Hepatic stellate cell (primary cell): ENCODE measurements around the gene ZSCAN10.
"Not testable (repeated sequence)": the region's sequence is repeated elsewhere in the genome, so short reads cannot be mapped to it uniquely, and the experiment has no call there.

ENCODE experiments used
- DNase-seq: peaks from one replicate; pipeline ENCODE4 v3.0.0; 2011; ENCODE audit warnings: low spot score

The ZSCAN10 gene

DNA sequence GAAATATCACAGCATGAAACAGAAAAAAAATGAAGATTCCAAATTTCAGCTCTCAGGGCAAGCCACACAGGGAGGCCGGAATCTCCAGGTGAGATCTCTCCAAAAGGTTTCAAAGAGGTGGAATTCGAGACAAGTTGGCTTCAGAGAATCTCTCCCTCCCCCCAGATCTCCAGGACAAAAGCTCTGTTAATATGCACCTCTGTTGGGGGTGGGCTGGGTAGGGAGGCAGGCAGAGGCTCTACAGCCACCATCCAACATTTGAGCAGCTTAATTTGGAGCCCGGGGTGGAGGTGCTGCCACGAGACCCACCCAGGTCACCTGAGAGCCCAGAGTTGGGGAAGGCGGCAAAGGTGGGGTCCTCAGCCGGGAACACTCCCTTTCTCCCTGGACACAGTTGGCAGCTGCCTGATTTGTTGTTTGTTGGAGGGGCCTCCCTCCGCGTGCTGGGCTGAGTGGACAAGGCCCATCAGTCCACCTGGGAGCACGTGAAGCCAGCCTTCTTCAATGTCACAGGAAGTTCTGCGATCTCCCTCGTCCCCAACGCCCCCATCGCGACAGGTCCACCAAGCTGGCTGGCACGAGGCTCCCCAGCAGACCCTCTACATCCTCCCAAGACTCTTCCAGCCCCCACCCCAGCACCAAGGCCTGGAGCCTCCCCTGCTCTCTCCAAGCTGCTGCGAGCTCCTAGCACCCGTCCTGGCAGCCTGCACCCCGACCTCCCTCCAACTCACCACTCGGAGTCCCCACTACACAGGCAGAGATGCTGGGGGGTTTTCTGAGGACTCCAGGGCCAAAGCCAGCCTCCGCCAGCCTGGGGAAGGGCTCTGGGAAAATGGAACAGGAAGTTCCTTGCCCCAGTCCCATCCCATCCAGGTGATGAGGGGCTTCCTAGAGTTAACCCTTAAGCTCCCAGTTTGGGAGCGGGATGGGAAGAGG is at the start of gene ZSCAN10:
Gene ZSCAN10 (minus strand): TSS at position 836 of the 936 bp plus-strand sequence. CDS start 6,357 bp downstream, outside the sequence.
- no peak for DNase-seq

DNA sequence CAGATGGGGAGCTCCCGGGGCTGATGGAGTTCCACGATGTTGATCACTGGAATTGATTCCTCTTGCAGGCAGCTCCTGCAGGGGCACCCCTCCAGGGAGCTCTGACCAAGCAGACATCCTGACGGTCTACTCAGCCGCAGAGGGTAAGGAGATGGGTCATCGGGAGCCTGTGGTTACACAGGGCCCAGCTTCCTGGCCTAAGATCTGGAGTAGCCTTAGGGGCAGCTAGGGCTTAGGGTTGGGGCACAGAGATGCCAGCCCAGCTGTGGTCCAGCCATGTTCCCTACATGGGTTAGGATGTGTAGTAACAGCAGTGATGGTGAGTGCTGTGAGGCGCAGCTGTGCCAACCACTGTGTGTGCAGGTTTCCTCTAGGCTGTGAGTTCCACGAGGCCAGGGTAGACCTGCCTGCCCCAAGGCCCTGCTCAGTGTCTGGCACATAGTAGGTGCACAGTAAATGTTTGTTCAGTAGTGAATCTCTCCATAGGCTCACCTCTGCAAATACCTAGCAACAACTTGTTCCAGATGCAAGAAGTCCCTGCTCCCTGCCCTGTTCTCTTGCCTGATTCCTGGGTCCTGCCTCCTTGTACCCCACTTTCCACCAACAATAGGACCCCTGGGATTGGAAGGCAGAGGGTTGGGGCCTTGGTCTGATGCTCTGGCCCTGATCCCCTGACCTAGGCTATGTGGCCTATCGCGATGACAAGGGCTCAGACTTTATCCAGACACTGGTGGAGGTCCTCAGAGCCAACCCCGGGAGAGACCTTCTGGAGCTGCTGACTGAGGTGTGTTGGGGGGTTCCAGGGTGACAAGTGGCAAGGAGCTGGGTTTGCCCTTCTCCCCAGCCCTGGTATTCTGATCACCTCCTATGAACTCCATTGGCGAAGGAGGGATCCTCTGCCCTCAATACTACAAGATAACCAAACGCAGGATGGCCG is 49.4 kb upstream of the ZSCAN10 start:
- DNase-seq = no peak

DNA sequence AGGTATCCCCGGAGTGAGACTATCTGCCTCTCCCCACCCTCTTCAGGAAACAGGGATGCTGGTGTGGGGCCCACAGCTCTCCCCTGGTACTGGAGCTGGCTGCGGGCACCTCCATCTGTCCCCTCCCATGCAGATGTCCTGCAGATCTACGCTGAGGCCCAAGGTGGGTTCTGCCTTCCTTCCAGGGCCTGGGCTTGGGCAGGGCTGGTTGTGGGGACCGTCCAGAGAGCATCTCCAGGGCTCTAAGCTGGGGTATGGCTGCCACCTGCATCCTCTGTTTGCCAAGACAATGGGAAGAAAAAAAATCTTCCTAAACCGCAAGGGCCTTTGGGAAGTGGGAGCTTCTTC is 48.6 kb upstream of the ZSCAN10 start:
- no peak for DNase-seq

DNA sequence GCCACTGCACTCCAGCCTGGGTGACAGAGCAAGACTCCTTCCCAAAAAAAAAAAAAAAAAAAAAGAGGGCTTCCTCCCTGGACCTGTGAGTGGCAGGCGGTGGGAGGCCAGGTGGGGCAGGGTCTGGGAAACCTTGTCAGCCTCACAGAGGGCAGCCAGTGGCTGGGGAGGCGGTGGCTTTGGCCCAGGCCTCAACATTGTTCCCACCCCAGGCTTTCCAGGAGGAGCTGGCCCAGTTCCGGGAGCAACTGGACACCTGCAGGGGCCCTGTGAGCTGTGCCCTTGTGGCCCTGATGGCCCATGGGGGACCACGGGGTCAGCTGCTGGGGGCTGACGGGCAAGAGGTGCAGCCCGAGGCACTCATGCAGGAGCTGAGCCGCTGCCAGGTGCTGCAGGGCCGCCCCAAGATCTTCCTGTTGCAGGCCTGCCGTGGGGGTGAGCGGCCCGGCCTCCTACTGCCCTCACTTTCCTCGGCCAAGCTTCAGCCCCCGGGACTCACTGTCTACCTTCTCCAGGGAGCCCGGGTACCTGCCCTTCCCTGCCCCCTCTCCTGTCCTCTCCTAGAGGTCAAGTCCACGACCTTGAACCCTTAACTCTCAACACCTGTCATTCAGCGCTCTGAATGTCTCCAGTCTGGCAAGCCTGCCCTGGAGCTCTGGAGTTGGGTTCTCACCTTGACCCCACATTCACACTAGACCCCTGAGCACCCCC is 48.1 kb upstream of the ZSCAN10 start:
- no peak for DNase-seq

DNA sequence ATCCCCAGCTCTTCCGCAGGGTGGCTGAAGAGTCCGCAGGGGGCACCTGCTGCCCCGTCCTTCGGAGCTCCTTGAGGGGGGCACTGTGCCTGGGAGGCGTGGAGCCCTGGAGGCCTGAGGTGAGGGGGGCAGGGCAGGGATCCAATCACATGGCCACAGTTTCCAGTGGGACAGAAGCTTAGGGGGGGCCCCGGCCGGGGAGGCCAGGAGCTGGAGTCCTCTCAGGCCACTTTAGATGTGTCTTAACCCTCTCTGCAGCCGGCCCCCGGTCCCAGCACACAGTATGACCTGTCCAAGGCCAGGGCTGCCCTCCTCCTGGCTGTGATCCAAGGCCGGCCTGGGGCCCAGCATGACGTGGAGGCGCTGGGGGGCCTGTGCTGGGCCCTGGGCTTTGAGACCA is 46.6 kb upstream of the ZSCAN10 start:
- no peak for DNase-seq

DNA sequence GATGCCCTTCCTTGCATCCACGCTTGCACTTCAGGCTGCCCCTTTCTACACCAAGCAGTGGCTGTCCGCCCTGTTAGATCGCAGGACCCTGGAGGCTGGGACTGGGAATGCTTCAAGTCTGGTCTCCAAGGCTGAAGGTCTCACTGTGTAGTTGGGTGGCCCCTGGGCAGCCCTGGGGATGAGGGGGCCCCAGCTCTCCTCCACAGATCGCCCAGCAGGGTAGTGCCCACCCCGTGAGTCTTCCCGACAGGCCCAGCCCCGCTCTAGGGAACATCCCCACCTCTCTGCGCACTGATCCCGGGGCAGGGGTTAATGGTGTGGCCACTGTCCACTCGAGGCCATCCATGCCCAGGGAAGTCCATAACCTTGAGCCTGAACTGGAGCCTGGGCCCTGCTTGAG is 46.1 kb upstream of the ZSCAN10 start:
- no peak for DNase-seq

DNA sequence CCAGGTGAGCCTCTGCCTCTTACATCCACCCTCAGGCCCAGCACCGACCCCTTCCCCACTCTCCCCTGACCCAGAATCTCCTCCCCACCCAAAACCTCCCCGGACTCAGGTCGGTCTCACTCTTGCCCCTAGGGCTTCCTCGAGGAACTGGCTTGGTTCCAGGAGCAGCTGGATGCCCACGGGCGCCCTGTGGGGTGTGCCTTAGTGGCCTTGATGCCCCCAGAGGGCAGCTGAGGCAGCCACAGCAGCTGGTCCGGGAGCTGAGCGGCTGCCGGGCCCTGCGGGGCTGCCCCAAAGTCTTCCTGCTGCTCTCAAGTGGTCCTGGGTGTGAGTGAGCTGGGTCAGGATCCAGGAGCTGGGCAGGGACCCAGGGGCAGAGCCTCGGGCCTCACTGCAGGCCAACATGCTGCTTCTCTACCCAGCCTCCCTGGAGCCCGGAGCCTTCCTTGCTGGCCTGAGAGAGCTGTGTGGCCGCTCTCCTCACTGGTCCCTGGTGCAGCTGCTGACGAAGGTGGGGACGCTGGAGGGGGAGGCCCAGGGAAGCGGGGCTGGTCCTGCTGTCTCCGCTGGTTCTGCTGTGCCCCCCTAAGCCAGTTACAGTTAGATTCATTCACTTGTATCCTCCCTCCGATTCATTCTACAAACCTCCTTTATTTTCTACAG is 45.4 kb upstream of the ZSCAN10 start:
- no peak for DNase-seq

DNA sequence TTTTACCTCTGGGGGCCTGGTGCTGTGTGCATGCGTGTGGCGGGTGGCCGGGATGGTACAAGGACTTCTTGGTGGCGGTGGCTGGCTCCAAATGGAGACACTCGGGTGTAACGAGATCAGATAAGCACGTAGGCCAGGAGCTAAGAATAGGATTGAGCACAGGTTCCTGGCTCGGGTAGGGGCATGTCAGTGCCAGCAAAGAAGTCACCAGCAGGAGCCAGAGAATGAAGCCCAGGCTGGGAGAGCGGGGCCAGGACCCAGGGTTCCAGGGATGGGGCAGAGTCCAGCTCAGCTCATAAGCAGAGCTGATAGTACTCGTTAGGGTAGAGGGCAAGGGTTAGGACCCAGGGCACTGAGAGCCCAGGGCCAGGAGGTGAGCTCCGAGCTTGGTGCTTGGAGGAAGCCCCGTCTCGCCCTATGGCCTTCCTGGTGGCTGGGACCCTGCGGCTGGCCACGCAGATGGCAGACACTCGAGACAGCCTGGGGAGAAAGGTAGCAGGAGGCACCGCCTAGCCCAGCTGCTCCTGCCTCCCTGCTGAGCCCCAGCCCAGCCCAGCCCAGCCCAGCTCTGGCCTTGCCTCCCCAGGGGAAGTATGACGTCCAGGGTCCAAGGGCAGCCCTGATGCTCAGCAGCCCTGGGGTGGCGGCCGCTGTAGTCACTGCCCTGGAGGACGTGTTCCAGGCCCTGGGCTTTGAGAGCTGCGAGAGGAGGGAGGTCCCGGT is 44.7 kb upstream of the ZSCAN10 start:
- no peak for DNase-seq

DNA sequence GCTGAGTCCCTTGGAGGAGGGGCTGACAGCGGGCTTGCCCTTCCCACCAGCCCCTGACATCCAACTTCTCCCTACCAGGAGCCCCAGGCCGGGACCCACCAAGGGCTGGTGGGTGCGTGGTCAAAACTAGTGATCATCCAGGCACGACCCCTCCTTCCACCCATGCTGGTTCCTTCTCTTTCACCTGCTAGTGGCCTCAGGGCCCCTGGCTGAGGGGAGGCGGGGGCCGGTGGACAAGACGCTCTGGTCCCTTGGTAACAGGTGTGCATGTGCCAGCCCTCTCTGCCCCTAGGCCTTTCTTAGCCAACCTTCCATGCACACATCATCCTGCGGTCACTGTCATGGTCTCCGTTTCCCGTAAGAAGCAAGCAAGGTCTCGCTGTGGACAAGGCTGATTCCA is 44.1 kb upstream of the ZSCAN10 start:
- no peak for DNase-seq

DNA sequence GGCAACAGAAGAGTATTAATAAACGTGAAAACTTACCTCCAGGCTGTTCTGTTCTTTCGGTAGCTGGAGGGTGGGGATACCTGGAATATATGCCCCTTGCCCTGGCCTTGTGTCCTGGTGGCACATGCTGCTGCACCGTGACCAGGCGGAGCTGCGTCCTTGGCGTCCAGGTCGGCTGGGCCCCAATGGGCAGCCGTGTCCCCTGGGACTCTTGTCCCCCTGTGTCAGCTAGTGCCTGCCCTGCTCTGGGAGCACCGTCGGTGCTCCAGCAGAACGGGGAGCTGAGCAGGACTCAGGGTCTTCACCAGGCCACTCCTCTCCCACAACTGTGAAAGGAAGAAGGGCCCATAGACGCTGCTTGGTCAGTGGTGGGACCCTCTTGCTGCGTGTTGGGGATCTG is 43.7 kb upstream of the ZSCAN10 start:
- DNase-seq = no peak

DNA sequence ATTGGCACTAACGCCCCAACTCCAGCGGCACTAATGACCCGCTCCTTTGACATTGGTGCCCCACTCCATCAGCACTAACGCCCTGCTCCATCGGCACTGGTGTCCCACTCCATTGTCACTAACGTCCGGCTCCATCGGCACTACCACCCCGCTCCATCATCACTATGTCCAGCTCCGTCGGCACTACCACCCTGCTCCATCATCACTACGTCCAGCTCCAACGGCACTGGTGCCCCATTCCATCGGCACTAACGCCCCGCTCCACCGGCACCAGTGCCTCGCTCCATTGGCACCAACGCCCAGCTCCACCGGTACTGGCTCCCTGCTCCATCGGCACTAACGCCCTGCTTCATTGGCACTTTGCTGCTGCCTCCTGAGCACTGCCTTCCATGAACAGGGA is 43.2 kb upstream of the ZSCAN10 start:
- no peak for DNase-seq

DNA sequence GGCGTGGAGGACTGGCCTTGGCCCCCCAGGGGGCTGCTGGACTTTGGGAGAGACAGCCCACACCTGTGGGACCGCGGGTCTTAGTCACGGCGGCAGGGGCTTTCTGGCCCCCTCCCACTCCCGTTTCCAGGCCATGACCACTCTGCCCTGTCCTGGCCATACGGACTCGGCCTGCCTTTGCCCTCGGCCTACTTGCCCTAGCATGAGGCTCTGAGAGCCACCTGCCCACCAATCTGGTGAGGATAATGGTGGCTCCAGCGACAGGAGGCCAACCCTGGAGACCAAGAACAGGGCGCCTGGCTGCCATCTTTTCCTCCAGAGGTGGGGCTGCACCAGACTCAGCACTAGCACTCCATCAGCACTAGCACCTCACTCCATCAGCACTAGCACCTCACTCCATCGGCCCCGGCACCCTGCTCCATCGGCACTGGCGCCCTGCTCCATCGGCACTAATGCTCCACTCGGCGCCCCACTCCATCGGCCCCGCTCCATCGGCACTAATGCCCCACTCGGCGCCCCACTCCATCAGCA is 42.8 kb upstream of the ZSCAN10 start:
- DNase-seq = no peak

DNA sequence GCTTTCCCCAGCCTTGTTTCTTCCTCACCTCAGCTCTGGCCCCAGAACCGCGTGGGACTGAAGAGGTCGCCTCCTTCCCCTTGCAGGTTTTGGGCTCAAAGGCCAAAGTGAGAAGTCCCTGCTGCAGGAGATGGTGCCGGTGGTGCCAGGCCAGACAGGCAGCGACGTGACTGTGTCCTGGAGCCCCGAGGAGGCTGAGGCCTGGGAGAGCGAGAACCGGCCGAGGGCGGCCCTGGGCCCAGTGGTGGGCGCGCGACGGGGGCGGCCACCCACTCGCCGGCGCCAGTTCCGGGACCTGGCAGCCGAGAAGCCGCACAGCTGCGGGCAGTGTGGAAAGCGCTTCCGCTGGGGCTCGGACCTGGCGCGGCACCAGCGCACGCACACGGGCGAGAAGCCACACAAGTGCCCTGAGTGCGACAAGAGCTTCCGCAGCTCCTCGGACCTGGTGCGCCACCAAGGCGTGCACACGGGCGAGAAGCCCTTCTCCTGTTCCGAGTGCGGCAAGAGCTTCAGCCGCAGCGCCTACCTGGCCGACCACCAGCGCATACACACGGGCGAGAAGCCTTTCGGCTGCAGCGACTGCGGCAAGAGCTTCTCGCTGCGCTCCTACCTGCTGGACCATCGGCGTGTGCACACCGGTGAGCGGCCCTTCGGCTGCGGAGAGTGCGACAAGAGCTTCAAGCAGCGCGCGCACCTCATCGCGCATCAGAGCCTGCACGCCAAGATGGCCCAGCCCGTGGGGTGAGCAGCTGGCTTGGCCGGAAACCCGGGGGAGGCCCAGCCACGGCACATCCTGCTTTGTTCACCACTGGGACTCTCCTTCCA is 41.7 kb upstream of the ZSCAN10 start:
- DNase-seq = no peak

DNA sequence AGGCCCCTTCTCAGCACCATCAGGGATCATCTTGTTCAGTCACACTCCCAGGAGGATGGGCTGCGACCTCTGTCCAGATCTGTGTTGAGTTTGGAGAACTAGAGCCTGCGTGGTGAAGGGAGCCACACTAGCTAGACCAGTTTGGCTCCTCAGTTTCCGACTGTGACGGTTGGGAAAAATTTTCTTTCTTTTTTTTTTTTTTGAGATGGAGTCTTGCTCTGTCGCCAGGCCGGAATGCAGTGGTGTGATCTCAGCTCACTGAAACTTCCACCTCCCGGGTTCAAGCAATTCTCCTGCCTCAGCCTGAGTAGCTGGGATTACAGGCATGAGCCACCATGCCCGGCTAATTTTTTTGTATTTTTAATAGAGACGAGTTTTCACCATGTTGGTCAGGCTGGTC is 40.5 kb upstream of the ZSCAN10 start:
- DNase-seq = not testable (repeated sequence)

DNA sequence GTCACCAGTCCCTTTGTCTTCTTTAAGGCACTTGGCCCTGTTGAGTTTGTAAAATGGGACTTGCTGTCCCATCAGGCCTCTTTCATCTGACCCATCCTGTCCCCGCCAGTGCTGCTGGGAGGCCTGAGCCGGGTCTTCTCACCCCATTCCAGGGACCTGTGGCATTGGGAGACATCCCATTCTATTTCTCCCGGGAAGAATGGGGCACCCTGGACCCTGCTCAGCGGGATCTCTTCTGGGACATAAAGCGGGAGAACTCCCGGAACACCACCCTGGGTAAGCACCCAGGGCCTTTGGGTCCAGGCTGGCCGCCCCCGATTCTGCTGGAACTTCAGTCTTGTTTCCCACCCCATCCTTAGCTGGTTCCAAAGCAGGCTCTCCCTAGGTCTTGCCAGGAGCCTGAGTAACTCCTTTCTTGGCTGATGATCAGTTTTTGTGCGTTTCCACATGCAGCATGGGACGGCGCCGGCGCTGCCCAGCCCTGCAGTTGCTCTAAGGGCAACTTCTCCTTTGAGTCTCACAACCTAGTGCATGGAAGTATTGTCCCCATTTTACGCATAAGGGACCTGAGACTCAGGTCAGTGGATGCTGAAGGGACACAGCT is 39.8 kb upstream of the ZSCAN10 start:
- no peak for DNase-seq

DNA sequence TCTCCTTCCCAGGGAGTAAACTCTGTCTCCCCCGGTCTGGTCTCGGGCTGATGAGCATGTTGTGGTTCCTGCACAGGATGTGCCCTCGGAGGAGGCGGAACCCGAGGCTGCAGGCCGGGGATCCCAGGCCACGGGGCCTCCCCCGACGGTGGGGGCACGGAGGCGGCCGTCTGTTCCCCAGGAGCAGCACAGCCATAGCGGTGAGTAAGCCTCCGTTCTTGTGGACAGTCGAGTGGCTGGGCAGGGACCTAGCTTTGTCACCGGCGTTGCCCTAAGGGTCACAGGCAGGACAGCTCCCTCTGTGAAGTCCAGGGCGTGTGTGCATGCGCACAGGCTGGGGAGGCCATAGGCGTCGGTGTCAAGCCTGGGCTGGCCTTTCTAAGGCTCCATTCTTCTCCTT is 39.2 kb upstream of the ZSCAN10 start:
- no peak for DNase-seq

DNA sequence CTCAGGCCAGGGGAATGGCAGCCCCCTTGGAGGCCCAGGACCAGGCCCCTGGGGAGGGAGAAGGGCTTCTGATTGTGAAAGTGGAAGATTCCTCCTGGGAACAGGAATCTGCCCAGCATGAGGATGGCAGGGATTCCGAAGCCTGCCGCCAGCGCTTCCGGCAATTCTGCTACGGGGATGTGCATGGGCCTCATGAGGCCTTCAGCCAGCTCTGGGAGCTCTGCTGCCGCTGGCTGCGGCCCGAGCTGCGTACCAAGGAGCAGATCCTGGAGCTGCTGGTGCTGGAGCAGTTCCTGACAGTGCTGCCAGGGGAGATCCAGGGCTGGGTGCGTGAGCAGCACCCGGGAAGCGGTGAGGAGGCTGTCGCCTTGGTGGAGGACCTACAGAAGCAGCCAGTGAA is 38.2 kb upstream of the ZSCAN10 start:
- no peak for DNase-seq

DNA sequence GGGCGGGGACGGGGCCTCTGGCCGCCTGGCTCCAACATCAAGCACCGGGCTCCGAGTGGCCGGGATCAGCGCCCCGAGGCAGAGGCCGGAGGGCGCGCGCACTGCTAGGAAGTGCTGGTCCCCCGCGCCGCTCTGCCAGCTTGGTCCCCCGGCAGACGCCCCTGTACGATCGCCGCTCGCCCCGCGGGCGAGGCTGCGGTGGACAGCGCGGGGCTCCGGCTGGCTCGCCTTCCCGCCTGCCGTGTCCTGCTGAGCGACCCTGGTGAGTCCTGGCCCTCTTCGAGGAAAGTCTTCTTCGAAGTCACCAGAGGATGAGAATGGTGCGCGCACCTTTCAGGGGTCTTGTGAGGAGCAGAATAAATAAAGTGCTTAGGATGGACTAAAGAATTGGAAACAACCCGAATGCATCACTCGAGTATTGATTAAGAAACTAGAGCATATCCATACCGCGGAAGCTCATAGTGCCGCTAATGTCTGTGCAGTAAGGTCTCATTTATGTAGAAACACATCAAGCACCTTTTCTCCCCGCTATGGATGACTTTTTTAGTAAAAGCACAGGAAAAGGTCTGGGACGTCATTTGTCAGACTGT is 36.1 kb upstream of the ZSCAN10 start:
- DNase-seq = no peak
